HL-60 (cell line): ENCODE results near the gene LRRN1.

Experiments
- CTCF ChIP-seq: IDR thresholded peaks from one replicate; pipeline ENCODE4 v1.5.1; 2011; ENCODE audit warnings: low read length, control low read depth, inconsistent platforms; ENCODE audit not compliant: insufficient read depth
- GABPA ChIP-seq: IDR thresholded peaks from 2 replicates; pipeline ENCODE4 v1.6.1; 2012; ENCODE audit warnings: low read depth
- POLR2AphosphoS5 ChIP-seq: IDR thresholded peaks from 2 replicates; pipeline ENCODE4 v1.6.1; 2012; ENCODE audit warnings: low read depth
- REST ChIP-seq: IDR thresholded peaks from 2 replicates; pipeline ENCODE4 v1.6.1; 2012; ENCODE audit warnings: low read depth; ENCODE audit not compliant: insufficient replicate concordance
- SPI1 ChIP-seq: IDR thresholded peaks from 2 replicates; pipeline ENCODE4 v1.6.1; 2012; ENCODE audit warnings: low read depth, mild to moderate bottlenecking, borderline replicate concordance

GRCh38 chr3:3813013-3813412 lies 13.8 kb downstream of the LRRN1 start:
- TF ChIP-seq REST, result no peak
- TF ChIP-seq CTCF, result no peak
- TF ChIP-seq POLR2AphosphoS5, result no peak
- TF ChIP-seq SPI1, result no peak
- TF ChIP-seq GABPA, result no peak
